PFSK-1 (cell line): ENCODE measurements around the gene PPP2R5B.

Experiments
- FOXP2 ChIP-seq: optimal IDR thresholded peaks from 2 replicates; pipeline ENCODE3; 2011; ENCODE audit warnings: borderline replicate concordance, control low read depth, inconsistent platforms; ENCODE audit not compliant: insufficient read depth; ENCODE audit errors: extremely low read length, extremely low read depth
- POLR2AphosphoS5 ChIP-seq: IDR thresholded peaks from 2 replicates; pipeline ENCODE4 v1.6.1; 2012; ENCODE audit warnings: low read depth, mild to moderate bottlenecking, control low read depth, low read length, moderate library complexity
- SIN3A ChIP-seq: IDR thresholded peaks from 2 replicates; pipeline ENCODE4 v1.6.1; 2012; ENCODE audit warnings: mild to moderate bottlenecking, low read length, moderate library complexity, borderline replicate concordance; ENCODE audit not compliant: insufficient read depth
- TAF1 ChIP-seq: IDR thresholded peaks from 2 replicates; pipeline ENCODE4 v1.6.1; 2012; ENCODE audit warnings: low read length, control low read depth, borderline replicate concordance; ENCODE audit not compliant: insufficient read depth
- TF ChIP-seq, protein P1 (sequence below), 2 experiments: IDR thresholded peaks; 2 replicates each; pipeline versions ENCODE4 v1.6.1 to v1.8.0; 2011 to 2012; ENCODE audit warnings: low read depth in 2 of 2, low read length in 2 of 2, control low read depth in 1 of 2, inconsistent platforms in 1 of 2, mild to moderate bottlenecking in 1 of 2, moderate library complexity in 1 of 2; ENCODE audit not compliant: insufficient read depth in 1 of 2

Gene PPP2R5B

DNA sequence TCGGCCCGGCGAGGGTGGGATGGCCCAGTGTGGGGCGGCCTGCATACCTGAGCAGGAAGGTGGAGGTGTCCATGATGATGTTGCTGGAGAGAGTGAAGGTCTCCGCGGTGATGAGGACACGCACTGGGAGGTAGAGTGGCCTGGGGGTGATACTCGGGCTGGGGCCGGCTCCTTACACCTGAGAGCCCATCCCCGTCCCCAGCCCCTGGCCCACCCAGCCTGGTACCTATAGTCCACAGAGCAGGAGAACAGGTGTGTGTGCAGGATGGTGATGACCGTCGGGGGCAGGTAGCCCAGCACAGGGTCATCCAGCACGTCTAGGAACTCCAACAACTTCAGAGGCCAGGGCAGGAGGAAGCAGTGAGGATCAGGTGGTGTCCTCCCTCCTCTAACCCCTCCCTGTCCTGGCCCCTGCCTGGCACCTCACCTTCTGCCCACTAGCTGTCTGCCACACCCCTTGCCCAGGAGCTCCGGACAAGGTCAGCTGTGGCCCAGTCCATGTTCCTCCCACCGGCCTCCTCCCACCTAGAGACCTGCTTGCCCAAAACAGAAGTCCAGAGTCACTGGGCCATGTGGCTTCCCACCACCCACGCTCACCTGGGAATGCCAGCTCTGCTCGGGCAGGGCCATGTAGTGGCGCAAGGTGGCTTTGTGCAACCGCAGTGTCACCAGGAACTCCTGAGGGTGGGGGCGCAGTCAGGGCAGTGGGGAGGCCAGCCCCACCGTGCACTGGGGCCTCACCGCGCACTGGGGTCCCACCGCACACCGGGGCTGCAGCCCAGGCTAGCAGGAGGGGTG is 18.8 kb upstream of the PPP2R5B start:
- TF ChIP-seq POLR2AphosphoS5, result no peak
- no peak for TF ChIP-seq FOXP2
- no peak for TF ChIP-seq SIN3A
- no peak for TF ChIP-seq TAF1
- TF ChIP-seq, protein P1, sequence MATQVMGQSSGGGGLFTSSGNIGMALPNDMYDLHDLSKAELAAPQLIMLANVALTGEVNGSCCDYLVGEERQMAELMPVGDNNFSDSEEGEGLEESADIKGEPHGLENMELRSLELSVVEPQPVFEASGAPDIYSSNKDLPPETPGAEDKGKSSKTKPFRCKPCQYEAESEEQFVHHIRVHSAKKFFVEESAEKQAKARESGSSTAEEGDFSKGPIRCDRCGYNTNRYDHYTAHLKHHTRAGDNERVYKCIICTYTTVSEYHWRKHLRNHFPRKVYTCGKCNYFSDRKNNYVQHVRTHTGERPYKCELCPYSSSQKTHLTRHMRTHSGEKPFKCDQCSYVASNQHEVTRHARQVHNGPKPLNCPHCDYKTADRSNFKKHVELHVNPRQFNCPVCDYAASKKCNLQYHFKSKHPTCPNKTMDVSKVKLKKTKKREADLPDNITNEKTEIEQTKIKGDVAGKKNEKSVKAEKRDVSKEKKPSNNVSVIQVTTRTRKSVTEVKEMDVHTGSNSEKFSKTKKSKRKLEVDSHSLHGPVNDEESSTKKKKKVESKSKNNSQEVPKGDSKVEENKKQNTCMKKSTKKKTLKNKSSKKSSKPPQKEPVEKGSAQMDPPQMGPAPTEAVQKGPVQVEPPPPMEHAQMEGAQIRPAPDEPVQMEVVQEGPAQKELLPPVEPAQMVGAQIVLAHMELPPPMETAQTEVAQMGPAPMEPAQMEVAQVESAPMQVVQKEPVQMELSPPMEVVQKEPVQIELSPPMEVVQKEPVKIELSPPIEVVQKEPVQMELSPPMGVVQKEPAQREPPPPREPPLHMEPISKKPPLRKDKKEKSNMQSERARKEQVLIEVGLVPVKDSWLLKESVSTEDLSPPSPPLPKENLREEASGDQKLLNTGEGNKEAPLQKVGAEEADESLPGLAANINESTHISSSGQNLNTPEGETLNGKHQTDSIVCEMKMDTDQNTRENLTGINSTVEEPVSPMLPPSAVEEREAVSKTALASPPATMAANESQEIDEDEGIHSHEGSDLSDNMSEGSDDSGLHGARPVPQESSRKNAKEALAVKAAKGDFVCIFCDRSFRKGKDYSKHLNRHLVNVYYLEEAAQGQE (IDR thresholded peaks at IDR 0.05; ENCODE audit: insufficient read depth in 1 of 2, low read depth in 2 of 2, low read length in 2 of 2), result no peak

DNA sequence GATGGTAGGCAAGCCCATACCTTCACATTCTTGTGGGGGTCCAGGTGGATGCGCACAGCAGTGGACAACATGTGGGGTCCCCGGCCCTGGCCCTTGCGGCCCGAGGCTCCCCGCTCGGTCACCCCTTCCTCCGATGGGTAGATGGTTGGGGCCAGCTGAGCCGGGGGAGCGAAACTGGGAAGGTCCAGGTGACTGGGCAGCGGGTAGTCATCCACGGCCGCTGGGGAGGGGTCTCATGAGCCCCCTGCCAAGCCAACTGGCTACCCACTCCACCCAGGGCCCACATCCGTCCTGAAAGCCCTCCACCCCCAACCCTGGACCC is 18.2 kb upstream of the PPP2R5B start:
- TF ChIP-seq, protein P1 (IDR thresholded peaks at IDR 0.05; ENCODE audit: insufficient read depth in 1 of 2, low read depth in 2 of 2, low read length in 2 of 2), result no peak
- TF ChIP-seq POLR2AphosphoS5 (no peak), FOXP2 (no peak), TAF1 (no peak), SIN3A (no peak)

DNA sequence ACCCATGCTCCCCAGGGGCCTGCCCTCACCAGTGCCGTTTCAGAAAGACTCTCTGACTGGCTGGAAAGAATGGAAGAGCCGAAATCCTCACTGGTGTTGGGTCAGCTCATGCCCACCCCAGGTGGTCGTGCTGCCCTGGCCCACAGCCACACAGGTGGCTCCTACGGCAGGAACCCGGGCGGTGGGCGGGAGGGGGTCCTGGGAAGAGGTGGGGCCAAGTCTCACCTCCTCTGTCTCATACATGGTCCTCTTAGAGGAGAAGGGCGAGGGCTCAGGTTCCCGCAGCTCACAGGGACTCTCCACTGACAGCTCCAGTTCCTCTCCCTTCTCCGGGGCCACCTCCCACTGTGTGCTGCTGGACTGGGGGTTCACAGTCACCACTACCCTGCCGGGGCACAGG is 15.7 kb upstream of the PPP2R5B start:
- TF ChIP-seq TAF1 (no peak), SIN3A (no peak), FOXP2 (no peak), POLR2AphosphoS5 (no peak)
- TF ChIP-seq, protein P1 (IDR thresholded peaks at IDR 0.05; ENCODE audit: insufficient read depth in 1 of 2, low read depth in 2 of 2, low read length in 2 of 2), result no peak

DNA sequence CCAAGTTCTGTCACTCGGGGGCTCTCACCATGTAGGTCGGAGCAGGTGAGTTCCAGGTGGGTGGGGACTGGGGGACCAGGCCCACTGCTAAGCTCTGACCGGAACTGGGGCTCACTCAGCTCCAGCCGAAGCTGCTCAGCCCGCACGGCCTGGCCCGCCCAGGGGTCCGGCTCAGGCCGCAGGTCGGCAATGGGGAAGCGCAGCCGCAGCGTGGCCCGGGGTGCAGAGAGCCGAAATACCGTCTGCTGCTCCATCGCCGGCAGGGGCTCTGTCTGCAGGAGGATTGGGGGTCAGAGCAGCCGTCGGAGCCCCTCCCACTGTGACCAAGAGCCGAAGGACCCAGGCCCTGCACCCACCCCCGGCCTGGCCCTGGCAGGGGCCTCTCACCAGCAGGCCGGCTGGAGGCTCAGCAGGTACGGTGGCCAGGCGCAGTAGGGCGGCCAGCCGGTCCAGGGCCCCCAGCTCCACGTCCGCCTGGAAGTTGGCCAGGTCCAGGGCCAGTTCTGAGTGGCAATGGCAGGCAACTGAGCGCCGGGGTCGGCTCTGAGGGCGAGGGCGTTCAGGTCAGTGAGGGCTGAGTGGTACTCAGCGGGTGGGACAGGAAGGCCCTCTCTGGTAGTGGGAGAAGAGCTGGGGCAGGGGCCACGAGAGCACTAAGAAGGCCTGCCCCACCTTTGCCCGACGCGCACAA is 14.7 kb upstream of the PPP2R5B start:
- TF ChIP-seq, protein P1 (IDR thresholded peaks at IDR 0.05; ENCODE audit: insufficient read depth in 1 of 2, low read depth in 2 of 2, low read length in 2 of 2), result no peak
- no peak for TF ChIP-seq SIN3A
- TF ChIP-seq FOXP2, result no peak
- TF ChIP-seq POLR2AphosphoS5, result no peak
- no peak for TF ChIP-seq TAF1
